Transverse colon (tissue), 4 donors: ENCODE data around the gene FDX1. TPM values are rescaled to one million over a fixed set of nuclear protein-coding genes. Genes with fewer than 3 reads are reported as not detected.

Source experiments
- DNase-seq: peaks from one replicate; pipeline ENCODE4 v3.0.0-alpha.2; 2019
- H3K27ac ChIP-seq, 4 donors: fragments of 200-600 bp; sonication (generic); 2 replicates each; pipeline ENCODE4 v1.5.1; 2016 to 2018; ENCODE audit warnings: inconsistent platforms in 4 of 4
- H3K27me3 ChIP-seq: fragments of 200-600 bp; sonication (generic); 2 replicates; pipeline ENCODE4 v1.5.1; 2017; ENCODE audit warnings: inconsistent platforms
- H3K36me3 ChIP-seq, 4 donors: fragments of 200-600 bp; sonication (generic); 2 replicates each; pipeline ENCODE4 v1.5.1; 2017 to 2019; ENCODE audit warnings: inconsistent platforms in 4 of 4
- H3K4me1 ChIP-seq, 4 donors: fragments of 200-600 bp; sonication (generic); 2 replicates each; pipeline ENCODE4 v1.5.1; 2017 to 2020; ENCODE audit warnings: inconsistent platforms in 4 of 4
- H3K4me3 ChIP-seq, 4 donors: fragments of 200-600 bp; sonication (generic); 1 replicate in 1 of 4; 2 replicates in 3 of 4; pipeline versions ENCODE4 v1.5.1 to v1.6.1; 2017 to 2019; ENCODE audit warnings: inconsistent platforms in 4 of 4
- H3K9me3 ChIP-seq, 2 donors: fragments of 200-600 bp; sonication (generic); 2 replicates each; pipeline ENCODE4 v1.5.1; 2017 to 2019; ENCODE audit warnings: inconsistent platforms in 2 of 2
- CTCF ChIP-seq, 5 experiments: fragments of 200-600 bp in 3 of 5; fragments of 450-650 bp in 2 of 5; sonication (generic) in 3 of 5; IDR thresholded peaks; 1 replicate in 2 of 5; 2 replicates in 3 of 5; pipeline ENCODE4 v1.5.1; 2016 to 2017; ENCODE audit warnings: antibody characterized with exemption in 5 of 5, inconsistent platforms in 3 of 5, mild to moderate bottlenecking in 2 of 5, moderate library complexity in 1 of 5
- EP300 ChIP-seq: sonication (generic); formaldehyde crosslinking; IDR thresholded peaks from one replicate; pipeline ENCODE4 v1.6.1; 2017; ENCODE audit warnings: antibody characterized with exemption, low read depth
- POLR2A ChIP-seq: fragments of 450-650 bp; IDR thresholded peaks from one replicate; pipeline ENCODE4 v1.6.1; 2016; ENCODE audit warnings: antibody characterized with exemption, mild to moderate bottlenecking, moderate library complexity
- POLR2AphosphoS5 ChIP-seq, 3 donors: sonication (generic); formaldehyde crosslinking; IDR thresholded peaks; one replicate each; pipeline ENCODE4 v1.6.1; 2016; ENCODE audit warnings: antibody characterized with exemption in 3 of 3
- WGBS, 2 donors: methylation state at CpG; one replicate each; pipeline ENCODE4 v1.1.5; 2018; ENCODE audit warnings: low coverage in 1 of 2; 5-methylcytosine and 5-hydroxymethylcytosine counted together
- in situ Hi-C, 4 donors: fragments of 200-750 bp; cut with MboI; loops; one replicate each; pipeline versions ENCODE4 v1.15.0 to v1.15.1; 2017; ENCODE audit warnings: low sequenced_read_pairs in 3 of 4, low pct_ligation_motif_present in 1 of 4, low pct_unique_long_range_greater_than_20kb in 1 of 4
- intact Hi-C: fragments of 100-400 bp; cut with DNase I; formaldehyde crosslinking; loops from one replicate; pipeline ENCODE4 v1.15.1; 2023; ENCODE audit warnings: low total_unique reads
- total RNA-seq, 4 donors: library from RNA; depleted of rRNA; stranded (reverse); fragments of >200 nt; gene quantifications; one replicate each; pipeline ENCODE4 v1.1.0, GENCODE V29; 2016

Gene FDX1
- total RNA-seq, 4 donors from 2014 or later: 25.4 to 28.9 (median 26.8) TPM

GRCh38 chr11:110450246-110450645 lies 20.5 kb downstream of the FDX1 start:
- no peaks in the 10 kb centered on the region for H3K36me3 ChIP-seq
- no peak overlapping the region for H3K4me3 ChIP-seq
- DNase-seq: no peak
- no peaks in the 10 kb centered on the region for H3K27me3 ChIP-seq
- H3K27ac ChIP-seq: no peak overlapping the region
- no peaks in the 10 kb centered on the region for H3K9me3 ChIP-seq
- in situ Hi-C loops (loop anchor here (10.0 to 25.0 kb wide), 4 partner anchors 787 to 1012 kb away; partner anchors contain the start of gene POU2AF2 (in 2 of the 4)), intact Hi-C loops (no loop called here)
- H3K4me1 ChIP-seq: peaks cover 0 to 4% (median 0%) of the 10 kb centered on the region in 4 donors
- 80 to 85% methylated on average over 2 of the region's 2 CpGs for WGBS, 2 donors
- no peak for TF ChIP-seq POLR2A
- TF ChIP-seq CTCF (IDR thresholded peaks at IDR 0.05): no peak
- TF ChIP-seq POLR2AphosphoS5 (IDR thresholded peaks at IDR 0.05): no peak
- no peak for TF ChIP-seq EP300

GRCh38 chr11:110452720-110453119 lies 23.0 kb downstream of the FDX1 start:
- no peaks in the 10 kb centered on the region for H3K27me3 ChIP-seq
- no peak for DNase-seq
- H3K27ac ChIP-seq: no peak overlapping the region
- no peak for TF ChIP-seq CTCF (IDR thresholded peaks at IDR 0.05)
- no peak for TF ChIP-seq POLR2A
- TF ChIP-seq POLR2AphosphoS5 (IDR thresholded peaks at IDR 0.05): no peak
- no peak for TF ChIP-seq EP300
- 60 to 91% methylated on average over 1 to 2 of the region's 2 CpGs for WGBS, 2 donors
- peaks cover 0 to 4% (median 0%) of the 10 kb centered on the region in 4 donors for H3K4me1 ChIP-seq
- no peak overlapping the region for H3K4me3 ChIP-seq
- H3K9me3 ChIP-seq: no peaks in the 10 kb centered on the region
- intact Hi-C loops: no loop called here
- H3K36me3 ChIP-seq: no peaks in the 10 kb centered on the region
- in situ Hi-C loops: loop anchor here (10.0 to 25.0 kb wide), 4 partner anchors 785 to 1010 kb away; partner anchors contain the start of gene POU2AF2 (in 2 of the 4)

- Histone ChIP-seq H3K27ac (no peak overlapping the region), H3K4me1 (peaks cover 0 to 4% (median 0%) of the 10 kb centered on the region in 4 donors), H3K9me3 (no peaks in the 10 kb centered on the region), H3K36me3 (no peaks in the 10 kb centered on the region), H3K27me3 (no peaks in the 10 kb centered on the region), H3K4me3 (no peak overlapping the region)
- in situ Hi-C loops (loop anchor here (10.0 to 25.0 kb wide), 4 partner anchors 783 to 1008 kb away; partner anchors contain the start of gene POU2AF2 (in 2 of the 4)), intact Hi-C loops (no loop called here)
- no peak for DNase-seq
- 48 to 60% methylated on average over 5 of the region's 5 CpGs for WGBS, 2 donors
- TF ChIP-seq POLR2AphosphoS5 (IDR thresholded peaks at IDR 0.05) (no peak), POLR2A (no peak), EP300 (no peak), CTCF (IDR thresholded peaks at IDR 0.05) (no peak)
Measured at GRCh38 chr11:110453684-110454354, 24.1 kb downstream of the FDX1 start.

GRCh38 chr11:110454609-110455008 lies 24.9 kb downstream of the FDX1 start:
- WGBS, 2 donors: 29 to 73% methylated on average over 1 of the region's 1 CpG
- no peak overlapping the region for H3K27ac ChIP-seq
- no peaks in the 10 kb centered on the region for H3K9me3 ChIP-seq
- no peaks in the 10 kb centered on the region for H3K27me3 ChIP-seq
- no peak for DNase-seq
- no peaks in the 10 kb centered on the region for H3K36me3 ChIP-seq
- peaks cover 0 to 4% (median 0%) of the 10 kb centered on the region in 4 donors for H3K4me1 ChIP-seq
- intact Hi-C loops: no loop called here
- H3K4me3 ChIP-seq: no peak overlapping the region
- in situ Hi-C loops: loop anchor here (10.0 to 25.0 kb wide), 4 partner anchors 783 to 1008 kb away; partner anchors contain the start of gene POU2AF2 (in 2 of the 4)
- no peak for TF ChIP-seq POLR2AphosphoS5 (IDR thresholded peaks at IDR 0.05)
- no peak for TF ChIP-seq EP300
- TF ChIP-seq POLR2A: no peak
- no peak for TF ChIP-seq CTCF (IDR thresholded peaks at IDR 0.05)
